Smooth muscle cell (in vitro differentiated cells): ENCODE results near the gene HDAC7. TPM values are rescaled to one million over a fixed set of nuclear protein-coding genes. Genes with fewer than 3 reads are reported as not detected.

Experiments
- DNase-seq: peaks from one replicate; lab custom pipeline; 2025; ENCODE audit not compliant: unreplicated experiment; lab: John Stamatoyannopoulos, UW
- H2AFZ ChIP-seq: fragments of 200-600 bp; sonication (generic); 2 replicates; pipeline ENCODE4 v1.6.0; 2016; ENCODE audit warnings: antibody characterized with exemption, low read depth, mild to moderate bottlenecking
- H3F3A ChIP-seq: fragments of 200-600 bp; sonication (generic); 2 replicates; pipeline ENCODE4 v1.6.0; 2017; ENCODE audit warnings: antibody characterized with exemption, low read depth
- H3K27ac ChIP-seq: fragments of 200-600 bp; sonication (generic); 2 replicates; pipeline ENCODE4 v1.5.1; 2016; ENCODE audit warnings: low read depth, mild to moderate bottlenecking
- H3K27me3 ChIP-seq: fragments of 200-600 bp; sonication (generic); 2 replicates; pipeline ENCODE4 v1.6.1; 2016; ENCODE audit warnings: low read depth, mild to moderate bottlenecking
- H3K36me3 ChIP-seq: fragments of 200-600 bp; sonication (generic); 2 replicates; pipeline ENCODE4 v1.5.1; 2016; ENCODE audit warnings: low read depth
- H3K4me1 ChIP-seq: fragments of 200-600 bp; sonication (generic); 2 replicates; pipeline ENCODE4 v1.5.1; 2016; ENCODE audit warnings: low read depth
- H3K4me2 ChIP-seq: fragments of 200-600 bp; sonication (generic); 2 replicates; pipeline ENCODE4 v1.6.0; 2016; ENCODE audit warnings: mild to moderate bottlenecking
- H3K4me3 ChIP-seq: fragments of 200-600 bp; sonication (generic); 2 replicates; pipeline ENCODE4 v1.5.1; 2016; ENCODE audit warnings: mild to moderate bottlenecking
- H3K79me2 ChIP-seq: fragments of 200-600 bp; sonication (generic); 2 replicates; pipeline ENCODE4 v1.6.0; 2016; ENCODE audit warnings: low read depth, mild to moderate bottlenecking
- H3K9ac ChIP-seq: fragments of 200-600 bp; sonication (generic); 2 replicates; pipeline ENCODE4 v1.6.0; 2016; ENCODE audit warnings: low read depth
- H3K9me3 ChIP-seq: fragments of 200-600 bp; sonication (generic); replicated peaks from 2 replicates; pipeline ENCODE4 v1.5.1; 2016; ENCODE audit warnings: low read depth
- H4K20me1 ChIP-seq: fragments of 200-600 bp; sonication (generic); 2 replicates; pipeline ENCODE4 v1.6.0; 2016; ENCODE audit warnings: low read depth
- CTCF ChIP-seq: fragments of 200-600 bp; sonication (generic); IDR thresholded peaks from 2 replicates; pipeline ENCODE4 v1.5.1; 2017; ENCODE audit warnings: borderline replicate concordance, mild to moderate bottlenecking, antibody characterized with exemption; ENCODE audit not compliant: insufficient read depth, poor library complexity, severe bottlenecking
- WGBS: methylation state at CpG from one replicate; pipeline ENCODE4 v1.1.7; 2016; ENCODE audit warnings: low lambda C conversion rate; 5-methylcytosine and 5-hydroxymethylcytosine counted together
- polyA plus RNA-seq: library from polyadenylated mRNA; unstranded; fragments of >200 nt; fragmentation: Nextera tagmentation; extraction: Ambion mirVana; gene quantifications from 2 replicates; pipeline ENCODE4 v1.2.1, GENCODE V29; 2016
- total RNA-seq: library from RNA; depleted of rRNA; stranded (reverse); fragments of >200 nt; gene quantifications from 2 replicates; pipeline ENCODE4 v1.2.3, GENCODE V29; 2014

The HDAC7 gene
- total and polyA plus RNA-seq, 2 experiments from 2014 or later, result 24.1 to 32.4 TPM

- no peaks in the 10 kb centered on the region for H3K9me3 ChIP-seq
- H3K27me3 ChIP-seq, result no peaks in the 10 kb centered on the region
- TF ChIP-seq CTCF, result peak; percentile 96
- no peak overlapping the region for H3K27ac ChIP-seq
- no peak overlapping the region for H3K4me3 ChIP-seq
- no peaks in the 10 kb centered on the region for H3K79me2 ChIP-seq
- peaks cover 15% of the 10 kb centered on the region for H3K4me1 ChIP-seq
- H3K36me3 ChIP-seq, result no peaks in the 10 kb centered on the region
- H3K4me2 ChIP-seq, result no peak overlapping the region
- no peak overlapping the region for H2AFZ ChIP-seq
- DNase-seq, result no peak
- WGBS, result 59% methylated on average over 13 of the region's 13 CpGs
- no peak overlapping the region for H3K9ac ChIP-seq
- no peaks in the 10 kb centered on the region for H4K20me1 ChIP-seq
- H3F3A ChIP-seq, result peaks cover 7% of the 10 kb centered on the region
Measured at GRCh38 chr12:47837190-47838171, 17.8 kb upstream of the HDAC7 start.

- Histone ChIP-seq H3K27me3 (no peaks in the 10 kb centered on the region), H3K4me1 (peaks cover 8% of the 10 kb centered on the region), H3K9me3 (no peaks in the 10 kb centered on the region), H3K27ac (no peak overlapping the region), H3F3A (no peaks in the 10 kb centered on the region), H2AFZ (no peak overlapping the region), H3K4me2 (no peak overlapping the region), H3K36me3 (no peaks in the 10 kb centered on the region), H4K20me1 (no peaks in the 10 kb centered on the region), H3K4me3 (no peak overlapping the region), H3K79me2 (no peaks in the 10 kb centered on the region), H3K9ac (no peak overlapping the region)
- DNase-seq, result no peak
- TF ChIP-seq CTCF, result no peak
- WGBS, result 62% methylated on average over 3 of the region's 3 CpGs
Measured at GRCh38 chr12:47835831-47836155, 16.1 kb upstream of the HDAC7 start.

GRCh38 chr12:47835006-47835830, 15.5 kb upstream of the HDAC7 start:
- TF ChIP-seq CTCF, result no peak
- no peaks in the 10 kb centered on the region for H3K9me3 ChIP-seq
- H3F3A ChIP-seq, result no peaks in the 10 kb centered on the region
- no peak for DNase-seq
- no peak overlapping the region for H2AFZ ChIP-seq
- H4K20me1 ChIP-seq, result no peaks in the 10 kb centered on the region
- no peak overlapping the region for H3K9ac ChIP-seq
- H3K4me1 ChIP-seq, result peaks cover 8% of the 10 kb centered on the region
- no peak overlapping the region for H3K4me3 ChIP-seq
- H3K27ac ChIP-seq, result no peak overlapping the region
- no peaks in the 10 kb centered on the region for H3K36me3 ChIP-seq
- H3K4me2 ChIP-seq, result no peak overlapping the region
- H3K27me3 ChIP-seq, result no peaks in the 10 kb centered on the region
- H3K79me2 ChIP-seq, result no peaks in the 10 kb centered on the region
- 82% methylated on average over 12 of the region's 12 CpGs for WGBS
